GM12875 (cell line): ENCODE measurements around the gene NUP107.
"Not testable (repeated sequence)": the region's sequence is repeated elsewhere in the genome, so short reads cannot be mapped to it uniquely, and the experiment has no call there.

Source experiments
- H3K4me3 ChIP-seq: one replicate; pipeline ENCODE4 v1.5.1; 2011; ENCODE audit warnings: low read depth, low read length, control low read depth
- CTCF ChIP-seq: IDR thresholded peaks from 2 replicates; pipeline ENCODE4 v1.5.1; 2011; ENCODE audit warnings: low read depth, mild to moderate bottlenecking, control low read depth, inconsistent platforms, low read length, moderate library complexity, borderline replicate concordance; ENCODE audit not compliant: insufficient read depth

NUP107 gene

GRCh38 chr12:68686595-68687521 lies at the start of gene NUP107:
Gene NUP107 (plus strand): TSS chr12:68686978. CDS start chr12:68687066, 88 bp downstream.
- peak within 1 kb of the TSS; percentile 69 for H3K4me3 ChIP-seq
- TF ChIP-seq CTCF = no peak

DNA sequence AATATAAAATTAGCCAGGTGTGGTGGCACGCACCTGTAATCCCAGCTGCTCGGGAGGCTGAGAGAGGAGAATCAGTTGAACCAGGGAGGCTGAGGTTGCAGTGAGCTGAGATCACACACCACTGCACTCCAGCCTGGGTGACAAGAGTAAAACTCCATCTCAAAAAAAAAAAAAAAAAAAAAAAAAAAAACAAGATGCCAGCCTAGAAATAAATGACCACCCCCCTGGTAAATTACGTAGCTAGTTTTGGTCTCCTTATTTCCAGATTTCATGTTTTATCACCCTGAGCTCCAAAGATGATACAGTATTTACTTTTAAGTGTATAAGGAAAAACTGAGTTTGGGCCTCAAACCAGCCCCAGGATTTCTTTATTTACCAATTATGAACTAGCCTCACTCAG lies 49.3 kb upstream of the NUP107 start:
- not testable (repeated sequence) for H3K4me3 ChIP-seq

DNA sequence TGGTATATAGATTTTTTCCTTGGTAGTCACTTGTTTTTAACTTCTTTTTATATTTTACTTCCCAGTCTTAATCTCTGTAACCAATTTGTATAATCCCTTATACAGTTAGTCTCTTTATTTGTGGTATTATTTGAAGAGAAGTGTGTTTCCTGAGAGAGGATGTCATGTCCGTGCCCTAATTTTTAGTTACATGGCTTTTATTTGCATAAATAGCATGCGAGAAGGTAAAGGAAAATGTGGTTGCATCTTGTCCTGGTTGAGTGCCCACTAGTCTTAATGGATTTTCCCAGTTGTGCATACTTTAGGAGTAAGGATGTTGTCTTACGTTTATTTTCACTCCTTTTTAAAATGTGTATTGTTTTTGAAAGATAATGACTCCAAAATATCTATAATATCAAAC lies 48.6 kb upstream of the NUP107 start:
- H3K4me3 ChIP-seq = no peak overlapping the region
- no peak for TF ChIP-seq CTCF

DNA sequence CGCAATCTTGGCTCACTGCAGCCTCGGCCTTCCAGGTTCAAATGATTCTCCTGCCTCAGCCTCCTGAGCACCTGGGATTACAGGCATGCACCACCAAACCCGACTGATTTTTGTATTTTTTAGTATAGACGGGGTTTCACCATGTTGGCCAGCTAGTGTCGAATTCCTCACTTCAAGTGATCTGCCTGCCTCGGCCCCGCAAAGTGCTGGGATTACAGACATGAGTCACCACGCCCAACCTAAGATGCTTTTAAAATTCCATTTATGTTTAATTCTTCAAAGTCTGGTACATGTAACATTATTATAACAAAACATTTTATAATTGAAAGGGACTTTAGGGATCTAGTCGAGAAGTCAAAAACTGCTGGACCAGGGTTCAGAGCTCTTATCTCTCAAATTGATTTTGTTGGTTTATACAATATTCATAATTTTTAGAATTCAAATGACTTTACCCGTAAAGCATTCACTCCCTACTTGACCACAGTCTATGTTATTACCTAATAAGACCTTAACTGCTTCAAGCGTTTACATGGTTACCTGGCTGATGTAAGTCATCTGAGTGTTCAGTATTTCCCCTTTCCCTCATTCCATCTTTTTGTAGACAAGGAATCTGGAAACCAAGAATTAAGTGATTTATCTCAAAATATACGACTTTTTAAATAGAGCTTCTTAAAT lies 47.9 kb upstream of the NUP107 start:
- H3K4me3 ChIP-seq = no peak overlapping the region
- no peak for TF ChIP-seq CTCF

GRCh38 chr12:68639396-68639767 lies 47.4 kb upstream of the NUP107 start:
- TF ChIP-seq CTCF = no peak
- no peak overlapping the region for H3K4me3 ChIP-seq

DNA sequence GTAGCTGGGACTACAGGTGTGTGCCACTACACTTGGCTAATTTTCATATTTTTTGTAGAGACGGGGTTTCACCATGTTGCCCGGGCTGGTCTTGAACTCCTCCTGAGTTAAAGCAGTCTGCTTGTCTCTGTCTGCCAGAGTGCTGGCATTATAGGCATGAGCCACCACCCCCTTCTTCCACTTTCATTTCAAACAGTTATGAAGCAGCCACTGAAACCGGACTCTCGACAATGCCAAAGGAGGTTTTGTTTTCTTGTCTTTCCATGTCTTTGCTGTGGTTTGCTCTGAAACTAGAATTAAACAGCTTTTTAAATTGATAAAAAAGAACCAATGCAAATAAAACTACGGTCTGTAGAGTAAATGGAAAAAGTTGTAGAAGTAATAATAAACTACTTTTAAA lies 45.6 kb upstream of the NUP107 start:
- no peak for TF ChIP-seq CTCF
- no peak overlapping the region for H3K4me3 ChIP-seq

- H3K4me3 ChIP-seq = no peak overlapping the region
- no peak for TF ChIP-seq CTCF
Measured at GRCh38 chr12:68646484-68646883, 40.3 kb upstream of the NUP107 start.
